Brain microvascular endothelial cell (primary cell): ENCODE measurements around the gene TMEM179.

Experiments used
- DNase-seq: peaks from one replicate; pipeline ENCODE4 v3.0.0-alpha.2; 2020
- H3K27ac ChIP-seq: fragments of 250-450 bp; sonication (Bioruptor Pico); 2 replicates; pipeline ENCODE4 v1.5.1; 2020; ENCODE audit warnings: mild to moderate bottlenecking, moderate library complexity
- H3K27me3 ChIP-seq: fragments of 250-450 bp; sonication (Bioruptor Pico); replicated peaks from 2 replicates; pipeline ENCODE4 v1.5.1; 2020; ENCODE audit warnings: mild to moderate bottlenecking
- H3K36me3 ChIP-seq: fragments of 250-450 bp; sonication (Bioruptor Pico); replicated peaks from 2 replicates; pipeline ENCODE4 v1.5.1; 2020; ENCODE audit warnings: mild to moderate bottlenecking
- H3K4me3 ChIP-seq: 2 replicates; pipeline ENCODE4 v1.5.1; 2011; ENCODE audit warnings: low read depth, mild to moderate bottlenecking, control low read depth, low read length, moderate library complexity
- CTCF ChIP-seq: IDR thresholded peaks from 2 replicates; pipeline ENCODE4 v1.5.1; 2011; ENCODE audit warnings: low read depth, mild to moderate bottlenecking, moderate library complexity, low read length, control low read depth, inconsistent platforms; ENCODE audit errors: missing control alignments
- in situ Hi-C: cut with HindIII; loops from 2 replicates; pipeline ENCODE4 v1.10.0; 2017; ENCODE audit warnings: low sequenced_read_pairs, low pct_ligation_motif_present

The TMEM179 gene

DNA sequence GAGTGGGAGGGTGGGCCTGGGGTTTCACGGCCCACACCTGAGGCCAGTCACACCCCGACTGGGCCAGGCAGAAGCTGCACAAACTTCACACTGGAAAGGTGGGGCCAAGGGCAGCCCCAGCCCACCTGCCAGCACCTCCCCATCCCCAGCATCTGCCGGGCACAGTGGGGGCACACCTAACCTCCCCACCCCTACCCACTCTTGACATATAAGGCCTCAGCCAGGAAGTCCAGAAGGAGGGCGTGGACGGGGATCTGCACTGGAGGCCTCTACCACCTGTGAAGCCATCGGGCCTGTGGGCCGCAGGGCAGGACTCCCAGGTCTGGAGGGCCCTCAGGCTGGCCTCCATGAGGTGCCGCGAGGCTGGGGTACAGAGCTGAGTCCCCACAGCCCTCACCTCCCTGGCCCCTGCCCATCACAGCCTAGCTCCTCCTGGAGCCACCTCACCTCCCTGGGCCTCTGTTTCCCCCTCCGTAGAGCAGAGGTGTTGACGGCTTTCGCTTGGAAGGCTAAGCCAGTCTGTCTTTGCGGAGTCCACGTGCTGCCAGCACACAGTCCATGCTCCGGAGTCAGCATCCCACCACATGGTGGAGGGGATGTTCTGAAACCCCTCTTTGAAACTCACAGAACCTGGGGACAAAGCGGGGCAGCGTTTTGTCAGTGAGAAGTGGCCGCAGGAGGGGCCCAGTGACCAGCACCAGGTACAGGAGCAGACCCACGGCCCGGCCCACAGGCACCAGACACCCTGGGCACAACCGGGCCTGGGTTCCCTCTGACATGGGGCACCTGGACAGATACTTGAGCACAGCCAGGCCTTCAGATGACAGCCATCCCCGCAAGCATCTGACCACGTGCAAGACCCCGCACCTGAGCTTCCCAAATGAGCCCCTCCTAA, 46.7 kb upstream of the TMEM179 start:
- Histone ChIP-seq H3K36me3 (no peaks in the 10 kb centered on the region), H3K4me3 (no peak overlapping the region), H3K27me3 (no peaks in the 10 kb centered on the region), H3K27ac (no peak overlapping the region)
- no peak for DNase-seq
- in situ Hi-C loops = no loop called here
- no peak for TF ChIP-seq CTCF

- peak overlapping the region; percentile 58 for H3K4me3 ChIP-seq
- peak; percentile 11 for DNase-seq
- H3K27ac ChIP-seq = no peak overlapping the region
- TF ChIP-seq CTCF = peak; percentile 98
- H3K27me3 ChIP-seq = no peaks in the 10 kb centered on the region
- in situ Hi-C loops = no loop called here
- no peaks in the 10 kb centered on the region for H3K36me3 ChIP-seq
Observed at GRCh38 chr14:104650057-104650980, 45.7 kb upstream of the TMEM179 start.

DNA sequence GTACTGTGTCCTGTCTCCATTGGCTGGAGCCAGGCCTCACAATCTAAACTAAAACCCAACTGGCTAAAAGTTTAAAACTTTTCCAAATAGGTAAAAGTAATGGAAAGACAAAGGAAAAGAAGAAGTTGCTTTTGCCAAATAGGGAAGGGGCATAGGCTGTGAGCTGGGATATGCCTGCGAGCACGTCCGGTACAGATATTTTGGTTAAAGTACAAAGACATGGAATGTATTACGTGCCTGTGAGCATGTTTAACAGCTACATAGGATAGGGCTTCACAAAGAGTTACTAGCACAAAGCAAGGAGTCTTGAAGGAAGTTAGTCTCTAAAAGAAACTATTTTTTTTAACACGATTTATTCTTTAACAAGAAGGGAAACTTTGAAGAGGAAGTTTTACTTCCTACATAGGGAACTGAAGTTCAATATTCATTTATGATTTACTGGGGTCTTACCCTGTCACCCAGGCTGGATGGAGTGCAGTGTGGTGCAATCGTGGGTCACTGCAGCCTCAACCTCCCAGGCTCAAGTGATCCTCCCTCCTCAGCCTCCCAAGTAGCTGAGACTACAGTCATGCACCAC, 43.0 kb upstream of the TMEM179 start:
- no peak overlapping the region for H3K4me3 ChIP-seq
- no peak for DNase-seq
- H3K27ac ChIP-seq = no peak overlapping the region
- H3K36me3 ChIP-seq = no peaks in the 10 kb centered on the region
- in situ Hi-C loops = no loop called here
- no peaks in the 10 kb centered on the region for H3K27me3 ChIP-seq
- no peak for TF ChIP-seq CTCF

GRCh38 chr14:104644656-104645378, 40.2 kb upstream of the TMEM179 start:
- Histone ChIP-seq H3K27ac (no peak overlapping the region), H3K36me3 (no peaks in the 10 kb centered on the region), H3K4me3 (no peak overlapping the region), H3K27me3 (no peaks in the 10 kb centered on the region)
- TF ChIP-seq CTCF = no peak
- no peak for DNase-seq
- in situ Hi-C loops = no loop called here

- no peak overlapping the region for H3K27ac ChIP-seq
Observed at GRCh38 chr14:104644091-104644635, 39.6 kb upstream of the TMEM179 start.

More at GRCh38 chr14:104644091-104644635, 39.6 kb upstream of the TMEM179 start:
- no peak for TF ChIP-seq CTCF
- no peak for DNase-seq
- Histone ChIP-seq H3K4me3 (no peak overlapping the region), H3K27me3 (no peaks in the 10 kb centered on the region), H3K36me3 (no peaks in the 10 kb centered on the region)
- in situ Hi-C loops = no loop called here
